GM18907 (cell line): ENCODE results near the gene SLC22A17.

Experiments used
- ATAC-seq: cut with Tn5 transposase; IDR thresholded peaks from one replicate; pipeline ENCODE4 v1.9.1; 2021; ENCODE audit warnings: mild to moderate bottlenecking, moderate library complexity; ENCODE audit not compliant: unreplicated experiment

SLC22A17 gene

GRCh38 chr14:23364164-23365035 is 11.7 kb upstream of the SLC22A17 start:
- no peak for ATAC-seq

DNA sequence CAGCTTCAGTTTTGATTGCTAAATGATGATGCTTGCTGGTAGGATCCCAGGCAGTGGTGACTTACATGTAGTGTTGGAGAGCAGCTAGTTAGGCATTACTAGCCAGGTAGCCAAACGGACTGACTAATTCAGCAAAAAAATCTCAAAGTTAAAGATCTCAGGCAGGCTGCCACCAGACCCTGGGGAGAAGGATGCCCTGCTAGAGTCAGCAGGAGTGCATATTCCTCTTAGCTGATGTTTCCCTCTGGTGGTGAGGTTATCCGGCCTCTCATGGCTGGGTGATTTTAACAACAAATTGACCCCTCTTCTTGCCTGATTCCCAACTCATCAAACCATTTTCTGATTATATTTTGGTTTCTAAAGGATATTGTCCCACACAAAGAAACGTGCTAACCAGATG is 9.5 kb upstream of the SLC22A17 start:
- ATAC-seq = no peak

GRCh38 chr14:23361763-23362162 is 9.1 kb upstream of the SLC22A17 start:
- ATAC-seq = no peak

DNA sequence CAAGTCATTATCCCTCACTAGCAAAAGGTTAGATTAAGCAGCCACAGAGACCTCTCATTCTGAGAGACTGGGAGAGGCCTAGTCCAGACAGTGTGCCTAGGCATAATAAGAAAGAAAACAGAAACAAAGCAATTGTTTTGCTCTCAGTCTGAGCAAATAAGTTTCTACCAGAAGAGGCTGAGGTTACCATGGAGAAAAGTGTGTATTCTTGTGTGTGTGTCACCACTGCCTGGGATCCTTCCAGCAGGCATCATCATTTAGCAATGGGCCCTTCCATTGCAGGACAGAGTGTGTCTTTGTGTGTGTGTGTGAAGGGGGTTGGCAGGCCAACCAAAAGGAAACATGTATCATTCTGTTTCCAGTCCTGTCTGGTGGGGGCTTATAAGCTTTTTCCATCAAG is 8.6 kb upstream of the SLC22A17 start:
- no peak for ATAC-seq

DNA sequence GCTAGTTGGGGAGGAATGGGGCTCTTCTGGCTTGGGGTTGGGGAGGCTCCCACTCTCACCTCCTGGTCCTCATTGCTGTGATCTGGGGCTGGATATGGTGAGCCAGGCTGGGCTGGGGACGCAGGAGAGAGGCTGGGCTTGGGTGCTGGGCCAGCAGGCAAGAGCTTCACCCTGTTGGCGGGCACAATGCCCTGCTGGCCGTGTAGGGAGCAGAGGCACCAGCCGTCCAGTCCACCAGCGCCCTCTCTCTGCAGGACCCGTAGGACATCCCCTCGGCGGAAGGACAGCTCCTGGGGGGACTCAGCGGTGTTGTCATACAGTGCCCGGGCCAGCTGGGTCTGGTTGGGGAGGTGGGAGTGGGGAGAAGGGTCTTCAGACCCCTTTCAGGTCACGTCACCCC is 7.8 kb upstream of the SLC22A17 start:
- no peak for ATAC-seq

- no peak for ATAC-seq
Measured at GRCh38 chr14:23359722-23360447, 7.2 kb upstream of the SLC22A17 start.

GRCh38 chr14:23359167-23359626 is 6.5 kb upstream of the SLC22A17 start:
- no peak for ATAC-seq

- no peak for ATAC-seq
Measured at GRCh38 chr14:23358553-23359166, 6.0 kb upstream of the SLC22A17 start.

DNA sequence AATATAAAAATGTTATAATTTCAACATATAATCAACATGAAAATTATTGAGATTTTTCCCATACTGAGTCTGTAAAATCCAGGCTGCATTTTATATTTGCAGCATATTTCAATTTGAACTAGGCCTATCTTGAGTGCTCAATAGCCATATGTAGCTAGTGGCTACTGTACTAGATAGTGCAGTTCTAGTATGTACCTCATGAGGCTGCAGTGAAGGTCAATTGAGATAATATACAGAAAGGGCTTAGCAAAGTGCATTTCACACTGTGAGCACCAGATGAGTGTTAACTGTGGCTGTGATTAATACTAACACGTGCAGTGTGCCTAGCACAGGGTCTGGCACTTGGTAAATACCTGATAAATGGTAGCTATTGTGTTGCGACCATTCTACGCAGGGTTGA is 5.4 kb upstream of the SLC22A17 start:
- no peak for ATAC-seq

DNA sequence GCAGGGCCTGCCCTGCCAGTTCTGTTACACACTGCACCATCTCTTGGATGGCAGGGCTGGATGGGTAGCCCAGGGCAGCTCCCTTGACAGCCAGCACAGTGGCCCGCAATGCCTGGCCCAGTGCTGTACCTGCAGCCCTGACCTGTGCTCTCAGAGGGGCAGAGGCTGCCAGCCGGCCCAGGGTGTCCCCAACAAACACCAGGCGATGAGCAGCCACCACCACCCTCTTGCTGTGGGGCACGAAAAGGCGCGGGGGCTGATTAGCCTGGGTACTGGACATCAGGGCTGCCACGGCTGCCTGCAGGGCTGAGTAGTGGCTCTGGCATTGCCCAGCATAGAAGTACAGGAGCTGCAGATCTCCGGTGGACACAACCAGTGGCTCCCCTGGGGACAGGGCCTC is 4.6 kb upstream of the SLC22A17 start:
- no peak for ATAC-seq

GRCh38 chr14:23356662-23357061 is 4.0 kb upstream of the SLC22A17 start:
- no peak for ATAC-seq

- no peak for ATAC-seq
Measured at GRCh38 chr14:23355871-23356435, 3.3 kb upstream of the SLC22A17 start.

- ATAC-seq = no peak
Measured at GRCh38 chr14:23354990-23355389, 2.3 kb upstream of the SLC22A17 start.

DNA sequence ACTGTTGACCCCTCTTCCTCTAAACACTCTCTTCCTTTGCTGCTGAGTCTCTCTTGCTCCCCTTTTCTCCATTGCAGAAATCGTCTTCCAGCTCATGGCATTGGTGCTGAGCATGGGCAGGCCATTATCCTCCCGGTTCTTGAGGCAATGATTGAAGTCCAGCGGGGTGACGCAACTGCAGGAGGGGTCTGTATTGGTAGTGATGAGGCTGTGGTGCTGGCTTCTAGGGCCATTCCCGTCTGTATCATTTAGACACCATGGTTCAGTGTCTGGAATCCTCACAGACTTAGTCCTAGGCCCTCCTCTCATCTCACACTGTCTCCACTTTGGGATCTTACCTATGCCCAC is 720 bp upstream of the SLC22A17 start:
- ATAC-seq = no peak

DNA sequence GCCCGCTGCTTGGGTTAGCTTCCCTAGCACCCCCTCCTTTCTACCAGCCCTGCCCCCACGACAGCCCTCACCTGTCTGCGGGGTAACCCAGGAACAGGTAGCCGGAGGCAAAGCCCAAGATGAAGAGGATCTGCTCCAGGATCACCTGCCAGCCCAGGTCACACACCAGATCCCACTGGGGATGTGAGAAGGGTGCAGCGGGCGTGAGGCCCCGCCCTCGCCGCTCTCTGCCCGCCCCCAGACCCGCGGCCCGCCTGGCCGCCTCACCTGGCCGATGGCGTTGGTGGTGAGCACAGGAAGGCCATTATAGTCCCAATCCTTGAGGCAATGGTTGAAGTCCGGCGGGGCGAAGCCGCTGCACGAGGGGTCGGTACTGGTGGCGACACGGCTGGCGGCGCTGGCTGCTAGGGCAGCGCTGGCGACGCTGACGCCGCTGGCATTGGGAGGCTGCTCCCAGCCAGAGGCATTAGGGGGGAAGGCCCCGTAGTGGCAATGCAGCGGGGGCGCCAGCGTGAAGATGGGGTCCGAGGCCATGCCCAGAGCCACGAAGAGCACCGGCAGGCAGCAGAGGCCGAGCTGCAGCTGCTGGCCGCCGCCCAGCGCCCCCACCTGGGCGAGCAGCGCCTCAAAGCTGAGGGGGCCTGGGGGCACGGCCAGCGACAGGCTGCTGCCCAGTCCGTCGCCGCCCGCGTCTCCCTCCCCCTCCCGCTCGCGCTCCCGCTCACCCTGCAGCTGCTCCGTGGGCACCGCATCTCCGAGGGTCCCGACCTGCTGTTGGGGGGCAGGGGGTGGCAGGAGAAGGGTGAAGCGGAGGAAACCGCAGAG is 794 bp downstream of the SLC22A17 start:
- no peak for ATAC-seq

DNA sequence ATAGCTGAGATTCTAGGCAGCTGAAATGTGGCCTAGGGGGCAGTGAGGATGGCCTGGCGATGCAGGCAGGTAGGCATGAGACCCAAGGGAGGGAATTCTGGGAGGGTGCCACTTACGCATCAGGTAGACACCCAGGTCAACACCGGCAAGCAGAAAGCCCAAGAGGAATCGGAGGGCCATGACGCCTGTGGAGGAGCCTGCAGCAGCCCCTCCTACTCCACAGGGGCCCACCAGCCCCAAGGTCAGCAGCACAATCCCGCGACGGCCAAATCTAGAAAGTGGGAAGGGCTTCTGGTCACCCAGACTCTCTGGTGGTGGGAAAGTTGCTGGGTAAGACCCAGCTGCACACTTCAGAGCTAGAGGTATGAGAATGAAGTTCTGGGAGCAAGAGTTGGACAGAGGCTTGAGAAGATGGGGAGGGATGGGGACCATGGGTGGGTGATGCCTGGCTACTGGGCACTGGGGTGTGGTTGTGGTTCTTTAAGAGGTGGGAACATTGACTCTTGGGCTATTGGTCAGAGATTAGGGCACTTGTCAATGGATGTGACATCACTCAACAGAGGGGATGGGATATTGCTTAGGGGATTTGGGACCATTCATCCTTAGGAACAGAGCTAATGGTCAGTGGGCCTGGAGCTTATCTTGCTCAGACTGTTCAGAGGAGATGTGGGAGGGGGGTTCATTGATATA is 3.4 kb downstream of the SLC22A17 start:
- ATAC-seq = no peak

- ATAC-seq = no peak
Measured at GRCh38 chr14:23348297-23348655, 4.4 kb downstream of the SLC22A17 start.

DNA sequence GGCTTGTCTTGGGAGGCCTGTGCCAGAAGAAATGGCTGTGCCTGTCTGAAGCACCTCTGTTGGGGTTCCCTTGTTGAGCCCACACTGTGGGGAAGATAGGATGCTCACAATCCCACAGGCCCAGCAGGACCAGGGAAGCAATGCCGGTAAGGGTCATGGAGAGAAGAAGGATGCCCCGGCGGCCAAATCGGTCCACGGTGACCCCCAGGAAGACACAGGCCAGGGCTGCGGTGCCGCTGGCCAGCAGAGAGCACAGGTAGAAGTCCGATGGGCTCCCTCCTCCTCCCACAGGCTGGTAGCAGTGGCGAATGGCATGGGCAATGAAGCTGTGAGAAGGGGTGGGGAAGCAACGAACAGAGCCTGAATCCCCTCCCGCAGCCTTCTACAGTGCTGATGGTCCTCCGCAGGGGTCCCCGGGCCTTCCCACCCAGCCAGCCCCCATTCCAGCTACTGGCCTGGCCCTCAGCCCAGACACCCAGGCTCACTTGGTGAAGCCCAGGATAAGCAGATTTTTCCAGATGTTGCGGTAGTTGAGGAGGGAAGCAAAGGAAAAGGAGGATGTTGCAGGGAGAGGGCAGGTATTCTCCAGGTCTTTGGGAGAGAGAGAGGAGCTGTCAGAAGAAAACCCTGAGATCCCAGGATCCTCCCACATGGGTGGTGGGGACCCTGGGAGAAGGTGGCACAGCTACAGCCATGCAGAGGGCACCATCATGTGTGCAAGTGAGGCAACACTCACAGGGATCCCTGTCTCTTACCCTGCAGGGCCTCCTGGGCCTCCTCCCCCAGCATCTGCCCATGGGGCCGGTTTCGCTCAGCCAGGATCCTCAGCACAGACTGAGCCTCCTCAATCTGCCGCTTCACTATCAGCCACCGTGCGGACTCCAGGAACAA is 5.0 kb downstream of the SLC22A17 start:
- no peak for ATAC-seq
